ENCODE results near the gene CSRNP2. TPM values are rescaled to one million over a fixed set of nuclear protein-coding genes. Genes with fewer than 3 reads are reported as not detected.
"Not testable (repeated sequence)": the region's sequence is repeated elsewhere in the genome, so short reads cannot be mapped to it uniquely, and the experiment has no call there.

The CSRNP2 gene
- total and polyA plus RNA-seq, 2 donors = 11.7 to 16.7 TPM

GRCh38 chr12:51082561-51083125 lies 753 bp downstream of the CSRNP2 start:
- Histone ChIP-seq H3K27ac (ENCODE audit: low read depth in 1 of 2, low read length in 1 of 2) (peak overlapping the region; percentile 69 to 84), H3K4me3 (ENCODE audit: low read length in 2 of 2) (peak overlapping the region; percentile 79 to 95), H3K4me1 (ENCODE audit: control insufficient read depth in 2 of 2, insufficient read depth in 2 of 2, low read length in 2 of 2) (peaks cover 11 to 21% of the 10 kb centered on the region in 2 donors), H3K9me3 (ENCODE audit: control insufficient read depth in 2 of 2, insufficient read depth in 1 of 2, low read length in 1 of 2) (no peaks in the 10 kb centered on the region), H3K36me3 (ENCODE audit: control insufficient read depth in 2 of 2, insufficient read depth in 2 of 2, low read length in 1 of 2) (no peaks in the 10 kb centered on the region), H3K27me3 (ENCODE audit: control insufficient read depth in 2 of 2, insufficient read depth in 1 of 2, low read length in 1 of 2) (no peaks in the 10 kb centered on the region)
- 4% methylated on average over 18 of the region's 18 CpGs for WGBS
- peak in 4 of 9 donors; percentile 27 to 66 (median 40) for DNase-seq (ENCODE audit: low read depth in 6 of 9, low spot score in 9 of 9)

DNA sequence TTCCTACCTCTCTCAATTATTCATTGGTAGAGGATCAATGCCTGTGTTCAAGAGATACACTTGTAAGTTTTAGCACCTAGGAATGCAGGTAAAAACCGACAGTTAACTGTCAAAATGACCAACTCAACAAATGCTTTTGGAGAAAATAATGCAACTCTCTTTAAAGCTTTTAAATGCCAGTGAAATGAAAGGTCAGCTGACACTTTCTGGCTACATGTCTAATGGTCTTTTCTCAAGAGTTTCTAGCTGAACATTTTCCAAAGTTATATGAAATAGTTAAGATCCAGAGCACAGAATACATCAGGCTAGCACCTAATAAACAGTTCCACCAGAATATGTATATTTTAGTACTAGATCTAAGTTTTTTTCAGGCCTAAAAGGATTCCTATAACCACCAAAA lies 2.0 kb downstream of the CSRNP2 start:
- 95% methylated on average over 1 of the region's 1 CpG for WGBS
- Histone ChIP-seq H3K4me3 (ENCODE audit: low read length in 2 of 2) (no peak overlapping the region), H3K27me3 (ENCODE audit: control insufficient read depth in 2 of 2, insufficient read depth in 1 of 2, low read length in 1 of 2) (no peaks in the 10 kb centered on the region), H3K36me3 (ENCODE audit: control insufficient read depth in 2 of 2, insufficient read depth in 2 of 2, low read length in 1 of 2) (no peaks in the 10 kb centered on the region), H3K27ac (ENCODE audit: low read depth in 1 of 2, low read length in 1 of 2) (no peak overlapping the region), H3K9me3 (ENCODE audit: control insufficient read depth in 2 of 2, insufficient read depth in 1 of 2, low read length in 1 of 2) (no peaks in the 10 kb centered on the region), H3K4me1 (ENCODE audit: control insufficient read depth in 2 of 2, insufficient read depth in 2 of 2, low read length in 2 of 2) (peaks cover 18 to 28% of the 10 kb centered on the region in 2 donors)
- DNase-seq (ENCODE audit: low read depth in 6 of 9, low spot score in 9 of 9) = no peak

- no peaks in the 10 kb centered on the region for H3K9me3 ChIP-seq (ENCODE audit: control insufficient read depth in 2 of 2, insufficient read depth in 1 of 2, low read length in 1 of 2)
- no peak overlapping the region for H3K4me3 ChIP-seq (ENCODE audit: low read length in 2 of 2)
- H3K36me3 ChIP-seq (ENCODE audit: control insufficient read depth in 2 of 2, insufficient read depth in 2 of 2, low read length in 1 of 2) = peaks cover 4 to 9% of the 10 kb centered on the region in 2 donors
- H3K4me1 ChIP-seq (ENCODE audit: control insufficient read depth in 2 of 2, insufficient read depth in 2 of 2, low read length in 2 of 2) = peaks cover 28 to 39% of the 10 kb centered on the region in 2 donors
- WGBS = 94% methylated on average over 4 of the region's 4 CpGs
- no peaks in the 10 kb centered on the region for H3K27me3 ChIP-seq (ENCODE audit: control insufficient read depth in 2 of 2, insufficient read depth in 1 of 2, low read length in 1 of 2)
- no peak overlapping the region for H3K27ac ChIP-seq (ENCODE audit: low read depth in 1 of 2, low read length in 1 of 2)
- DNase-seq (ENCODE audit: low read depth in 6 of 9, low spot score in 9 of 9) = no peak
These were observed 3.3 kb downstream of the CSRNP2 start for GRCh38 chr12:51080136-51080535.

GRCh38 chr12:51078866-51079265 lies 4.5 kb downstream of the CSRNP2 start:
- peaks cover 28 to 39% of the 10 kb centered on the region in 2 donors for H3K4me1 ChIP-seq (ENCODE audit: control insufficient read depth in 2 of 2, insufficient read depth in 2 of 2, low read length in 2 of 2)
- H3K27ac ChIP-seq (ENCODE audit: low read depth in 1 of 2, low read length in 1 of 2); H3K4me3 ChIP-seq (ENCODE audit: low read length in 2 of 2); H3K9me3 ChIP-seq (ENCODE audit: control insufficient read depth in 2 of 2, insufficient read depth in 1 of 2, low read length in 1 of 2); H3K27me3 ChIP-seq (ENCODE audit: control insufficient read depth in 2 of 2, insufficient read depth in 1 of 2, low read length in 1 of 2); DNase-seq (ENCODE audit: low read depth in 6 of 9, low spot score in 9 of 9): not testable (repeated sequence)
- 95% methylated on average over 6 of the region's 6 CpGs for WGBS
- peaks cover 8 to 15% of the 10 kb centered on the region in 2 donors for H3K36me3 ChIP-seq (ENCODE audit: control insufficient read depth in 2 of 2, insufficient read depth in 2 of 2, low read length in 1 of 2)

GRCh38 chr12:51078346-51078745 lies 5.0 kb downstream of the CSRNP2 start:
- Histone ChIP-seq H3K36me3 (ENCODE audit: control insufficient read depth in 2 of 2, insufficient read depth in 2 of 2, low read length in 1 of 2) (peaks cover 13 to 20% of the 10 kb centered on the region in 2 donors), H3K4me1 (ENCODE audit: control insufficient read depth in 2 of 2, insufficient read depth in 2 of 2, low read length in 2 of 2) (peaks cover 25 to 35% of the 10 kb centered on the region in 2 donors)
- DNase-seq (ENCODE audit: low read depth in 6 of 9, low spot score in 9 of 9); H3K27ac ChIP-seq (ENCODE audit: low read depth in 1 of 2, low read length in 1 of 2); H3K27me3 ChIP-seq (ENCODE audit: control insufficient read depth in 2 of 2, insufficient read depth in 1 of 2, low read length in 1 of 2); H3K4me3 ChIP-seq (ENCODE audit: low read length in 2 of 2); H3K9me3 ChIP-seq (ENCODE audit: control insufficient read depth in 2 of 2, insufficient read depth in 1 of 2, low read length in 1 of 2): not testable (repeated sequence)
- WGBS = 21% methylated on average over 5 of the region's 5 CpGs

- H3K27me3 ChIP-seq (ENCODE audit: control insufficient read depth in 2 of 2, insufficient read depth in 1 of 2, low read length in 1 of 2) = no peaks in the 10 kb centered on the region
- no peak for DNase-seq (ENCODE audit: low read depth in 6 of 9, low spot score in 9 of 9)
- H3K4me1 ChIP-seq (ENCODE audit: control insufficient read depth in 2 of 2, insufficient read depth in 2 of 2, low read length in 2 of 2) = peaks cover 25 to 35% of the 10 kb centered on the region in 2 donors
- no peak overlapping the region for H3K27ac ChIP-seq (ENCODE audit: low read depth in 1 of 2, low read length in 1 of 2)
- H3K9me3 ChIP-seq (ENCODE audit: control insufficient read depth in 2 of 2, insufficient read depth in 1 of 2, low read length in 1 of 2) = no peaks in the 10 kb centered on the region
- peaks cover 16 to 25% of the 10 kb centered on the region in 2 donors for H3K36me3 ChIP-seq (ENCODE audit: control insufficient read depth in 2 of 2, insufficient read depth in 2 of 2, low read length in 1 of 2)
- 89% methylated on average over 5 of the region's 5 CpGs for WGBS
- no peak overlapping the region for H3K4me3 ChIP-seq (ENCODE audit: low read length in 2 of 2)
These were observed 5.5 kb downstream of the CSRNP2 start for GRCh38 chr12:51077930-51078329.

- 32% methylated on average over 10 of the region's 10 CpGs for WGBS
- peak overlapping the region in 1 of 2 donors; percentile 62 for H3K27ac ChIP-seq (ENCODE audit: low read depth in 1 of 2, low read length in 1 of 2)
- no peak overlapping the region for H3K4me3 ChIP-seq (ENCODE audit: low read length in 2 of 2)
- H3K27me3 ChIP-seq (ENCODE audit: control insufficient read depth in 2 of 2, insufficient read depth in 1 of 2, low read length in 1 of 2) = no peaks in the 10 kb centered on the region
- peaks cover 31 to 39% of the 10 kb centered on the region in 2 donors for H3K36me3 ChIP-seq (ENCODE audit: control insufficient read depth in 2 of 2, insufficient read depth in 2 of 2, low read length in 1 of 2)
- H3K9me3 ChIP-seq (ENCODE audit: control insufficient read depth in 2 of 2, insufficient read depth in 1 of 2, low read length in 1 of 2) = no peaks in the 10 kb centered on the region
- peak in 6 of 9 donors; percentile 41 to 79 (median 52) for DNase-seq (ENCODE audit: low read depth in 6 of 9, low spot score in 9 of 9)
- peaks cover 17 to 23% of the 10 kb centered on the region in 2 donors for H3K4me1 ChIP-seq (ENCODE audit: control insufficient read depth in 2 of 2, insufficient read depth in 2 of 2, low read length in 2 of 2)
These were observed 7.0 kb downstream of the CSRNP2 start for GRCh38 chr12:51076236-51076930.

GRCh38 chr12:51075390-51075789 lies 8.0 kb downstream of the CSRNP2 start:
- 97% methylated on average over 5 of the region's 5 CpGs for WGBS
- Histone ChIP-seq H3K27me3 (ENCODE audit: control insufficient read depth in 2 of 2, insufficient read depth in 1 of 2, low read length in 1 of 2) (no peaks in the 10 kb centered on the region), H3K27ac (ENCODE audit: low read depth in 1 of 2, low read length in 1 of 2) (no peak overlapping the region), H3K9me3 (ENCODE audit: control insufficient read depth in 2 of 2, insufficient read depth in 1 of 2, low read length in 1 of 2) (no peaks in the 10 kb centered on the region), H3K36me3 (ENCODE audit: control insufficient read depth in 2 of 2, insufficient read depth in 2 of 2, low read length in 1 of 2) (peaks cover 39 to 47% of the 10 kb centered on the region in 2 donors), H3K4me3 (ENCODE audit: low read length in 2 of 2) (no peak overlapping the region), H3K4me1 (ENCODE audit: control insufficient read depth in 2 of 2, insufficient read depth in 2 of 2, low read length in 2 of 2) (peaks cover 17 to 23% of the 10 kb centered on the region in 2 donors)
- no peak for DNase-seq (ENCODE audit: low read depth in 6 of 9, low spot score in 9 of 9)

- no peaks in the 10 kb centered on the region for H3K27me3 ChIP-seq (ENCODE audit: control insufficient read depth in 2 of 2, insufficient read depth in 1 of 2, low read length in 1 of 2)
- peaks cover 12 to 14% of the 10 kb centered on the region in 2 donors for H3K4me1 ChIP-seq (ENCODE audit: control insufficient read depth in 2 of 2, insufficient read depth in 2 of 2, low read length in 2 of 2)
- DNase-seq (ENCODE audit: low read depth in 6 of 9, low spot score in 9 of 9) = no peak
- H3K4me3 ChIP-seq (ENCODE audit: low read length in 2 of 2) = no peak overlapping the region
- H3K27ac ChIP-seq (ENCODE audit: low read depth in 1 of 2, low read length in 1 of 2) = no peak overlapping the region
- H3K36me3 ChIP-seq (ENCODE audit: control insufficient read depth in 2 of 2, insufficient read depth in 2 of 2, low read length in 1 of 2) = peaks cover 66 to 74% of the 10 kb centered on the region in 2 donors
- no peaks in the 10 kb centered on the region for H3K9me3 ChIP-seq (ENCODE audit: control insufficient read depth in 2 of 2, insufficient read depth in 1 of 2, low read length in 1 of 2)
- WGBS = 99% methylated on average over 2 of the region's 2 CpGs
These were observed 11.7 kb downstream of the CSRNP2 start for GRCh38 chr12:51071663-51072062.

Measured in thymus (tissue), 11 donors.